ENCODE results near the gene PTGR3.

PTGR3 gene

GRCh38 chr18:75199327-75199726, 9.6 kb downstream of the PTGR3 start (continued):
- TF ChIP-seq ZNF704 (tag by site-specific recombination; IDR thresholded peaks at IDR 0.05) = no peak
- no peak for TF ChIP-seq ZBTB1 (tag by site-specific recombination; IDR thresholded peaks at IDR 0.05)
- TF ChIP-seq ZNF366 (tag by site-specific recombination; conservative IDR thresholded peaks at IDR 0.05) = no peak
- TF ChIP-seq ZNF792 (tag by site-specific recombination; IDR thresholded peaks at IDR 0.05) = no peak

DNA sequence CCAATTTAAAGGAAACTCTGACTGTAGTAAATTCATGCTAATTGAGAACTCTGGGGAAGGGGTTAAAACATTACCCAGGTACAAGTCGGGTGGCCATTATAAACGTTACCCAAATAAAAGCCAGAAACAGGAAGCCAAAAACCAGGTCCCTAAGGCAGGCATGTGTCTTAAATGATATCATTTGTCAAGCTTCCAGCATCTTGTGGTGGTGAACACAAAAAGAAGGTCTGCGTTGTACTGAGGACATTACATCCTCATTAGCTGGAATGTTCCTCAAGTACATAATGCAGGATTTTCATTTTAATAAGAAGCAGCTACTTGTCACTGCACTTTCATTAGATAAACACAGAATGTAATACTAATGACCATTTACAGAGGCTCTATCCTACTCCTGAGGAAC, 10.9 kb downstream of the PTGR3 start:
- no peak overlapping the region for H3K27ac ChIP-seq (ENCODE audit: extremely low read depth, low read depth, low read length)
- ChIA-PET POLR2A (interaction anchor here (1.7 kb wide), 1 partner anchor 12 kb away, joined by 4 read pairs; the partner anchor contains the start of gene TSHZ1), CTCF (no interaction called here)

DNA sequence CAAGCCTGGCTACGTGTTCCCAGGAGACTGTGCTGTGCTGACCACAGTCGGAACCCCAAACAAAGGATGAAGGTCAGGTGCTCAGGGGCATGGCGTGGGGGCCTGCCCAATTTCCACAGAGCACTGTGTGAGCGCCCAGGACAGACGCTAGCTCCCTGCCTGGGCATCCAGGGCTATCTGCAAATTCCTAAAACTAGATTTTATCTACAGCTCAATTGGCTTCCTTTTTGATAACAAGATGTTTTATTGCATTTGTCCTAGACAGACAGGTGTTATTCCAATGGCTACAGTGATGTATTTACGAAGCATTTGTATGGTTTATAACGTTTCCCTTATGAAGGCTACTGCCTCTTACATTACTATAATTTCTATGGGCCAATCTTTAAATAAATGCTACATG, 16.0 kb downstream of the PTGR3 start:
- ChIA-PET CTCF (no interaction called here), POLR2A (no interaction called here)
- Histone ChIP-seq H3K27ac (ENCODE audit: extremely low read depth, low read depth, low read length) (no peak overlapping the region), H3K4me1 (ENCODE audit: control insufficient read depth, insufficient read depth, low read length) (no peaks in the 10 kb centered on the region), H3K36me3 (ENCODE audit: control insufficient read depth in 2 of 2, insufficient read depth in 1 of 2, low read length in 2 of 2) (no peaks in the 10 kb centered on the region), H3K9me3 (ENCODE audit: control insufficient read depth, insufficient read depth, low read depth, low read length) (no peaks in the 10 kb centered on the region), H3K4me3 (ENCODE audit: low read depth, low read length) (no peak overlapping the region)
- no peak for TF ChIP-seq ZNF221 (tag by site-specific recombination; IDR thresholded peaks at IDR 0.05; ENCODE audit: borderline replicate concordance)
- no peak for TF ChIP-seq BCL6B (tag by site-specific recombination; IDR thresholded peaks at IDR 0.05)

More for the DNA sequence above, 10.9 kb downstream of the PTGR3 start:
- TF ChIP-seq GFI1B (tag by site-specific recombination; IDR thresholded peaks at IDR 0.05) (no peak), ZNF701 (tag by site-specific recombination; IDR thresholded peaks at IDR 0.05) (no peak), ZNF785 (tag by site-specific recombination; IDR thresholded peaks at IDR 0.05) (no peak), ZNF670 (tag by site-specific recombination; IDR thresholded peaks at IDR 0.05; ENCODE audit: low read depth) (no peak), AEBP2 (tag by site-specific recombination; IDR thresholded peaks at IDR 0.05; ENCODE audit: borderline replicate concordance) (no peak), ZNF561 (tag by site-specific recombination; IDR thresholded peaks at IDR 0.05; ENCODE audit: borderline replicate concordance) (no peak), ZNF266 (tag by site-specific recombination; IDR thresholded peaks at IDR 0.05; ENCODE audit: low read depth) (no peak), BCL11A (tag by site-specific recombination; IDR thresholded peaks at IDR 0.05; ENCODE audit: low read depth) (no peak), SP2 (tag by site-specific recombination; IDR thresholded peaks at IDR 0.05) (no peak), GLIS1 (tag by site-specific recombination; IDR thresholded peaks at IDR 0.05) (no peak), MZF1 (tag by site-specific recombination; IDR thresholded peaks at IDR 0.05; ENCODE audit: borderline replicate concordance) (no peak), ZFP37 (tag by site-specific recombination; IDR thresholded peaks at IDR 0.05) (no peak)
- TF ChIP-seq, protein P1, sequence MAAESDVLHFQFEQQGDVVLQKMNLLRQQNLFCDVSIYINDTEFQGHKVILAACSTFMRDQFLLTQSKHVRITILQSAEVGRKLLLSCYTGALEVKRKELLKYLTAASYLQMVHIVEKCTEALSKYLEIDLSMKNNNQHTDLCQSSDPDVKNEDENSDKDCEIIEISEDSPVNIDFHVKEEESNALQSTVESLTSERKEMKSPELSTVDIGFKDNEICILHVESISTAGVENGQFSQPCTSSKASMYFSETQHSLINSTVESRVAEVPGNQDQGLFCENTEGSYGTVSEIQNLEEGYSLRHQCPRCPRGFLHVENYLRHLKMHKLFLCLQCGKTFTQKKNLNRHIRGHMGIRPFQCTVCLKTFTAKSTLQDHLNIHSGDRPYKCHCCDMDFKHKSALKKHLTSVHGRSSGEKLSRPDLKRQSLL (tag by site-specific recombination; IDR thresholded peaks at IDR 0.05) = no peak
- TF ChIP-seq, protein P2, sequence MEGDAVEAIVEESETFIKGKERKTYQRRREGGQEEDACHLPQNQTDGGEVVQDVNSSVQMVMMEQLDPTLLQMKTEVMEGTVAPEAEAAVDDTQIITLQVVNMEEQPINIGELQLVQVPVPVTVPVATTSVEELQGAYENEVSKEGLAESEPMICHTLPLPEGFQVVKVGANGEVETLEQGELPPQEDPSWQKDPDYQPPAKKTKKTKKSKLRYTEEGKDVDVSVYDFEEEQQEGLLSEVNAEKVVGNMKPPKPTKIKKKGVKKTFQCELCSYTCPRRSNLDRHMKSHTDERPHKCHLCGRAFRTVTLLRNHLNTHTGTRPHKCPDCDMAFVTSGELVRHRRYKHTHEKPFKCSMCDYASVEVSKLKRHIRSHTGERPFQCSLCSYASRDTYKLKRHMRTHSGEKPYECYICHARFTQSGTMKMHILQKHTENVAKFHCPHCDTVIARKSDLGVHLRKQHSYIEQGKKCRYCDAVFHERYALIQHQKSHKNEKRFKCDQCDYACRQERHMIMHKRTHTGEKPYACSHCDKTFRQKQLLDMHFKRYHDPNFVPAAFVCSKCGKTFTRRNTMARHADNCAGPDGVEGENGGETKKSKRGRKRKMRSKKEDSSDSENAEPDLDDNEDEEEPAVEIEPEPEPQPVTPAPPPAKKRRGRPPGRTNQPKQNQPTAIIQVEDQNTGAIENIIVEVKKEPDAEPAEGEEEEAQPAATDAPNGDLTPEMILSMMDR (tag by site-specific recombination; IDR thresholded peaks at IDR 0.05) = no peak
- TF ChIP-seq, protein P3, sequence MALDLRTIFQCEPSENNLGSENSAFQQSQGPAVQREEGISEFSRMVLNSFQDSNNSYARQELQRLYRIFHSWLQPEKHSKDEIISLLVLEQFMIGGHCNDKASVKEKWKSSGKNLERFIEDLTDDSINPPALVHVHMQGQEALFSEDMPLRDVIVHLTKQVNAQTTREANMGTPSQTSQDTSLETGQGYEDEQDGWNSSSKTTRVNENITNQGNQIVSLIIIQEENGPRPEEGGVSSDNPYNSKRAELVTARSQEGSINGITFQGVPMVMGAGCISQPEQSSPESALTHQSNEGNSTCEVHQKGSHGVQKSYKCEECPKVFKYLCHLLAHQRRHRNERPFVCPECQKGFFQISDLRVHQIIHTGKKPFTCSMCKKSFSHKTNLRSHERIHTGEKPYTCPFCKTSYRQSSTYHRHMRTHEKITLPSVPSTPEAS (tag by site-specific recombination; IDR thresholded peaks at IDR 0.05) = no peak
- Histone ChIP-seq H3K9me3 (ENCODE audit: control insufficient read depth, insufficient read depth, low read depth, low read length) (no peaks in the 10 kb centered on the region), H3K36me3 (ENCODE audit: control insufficient read depth in 2 of 2, insufficient read depth in 1 of 2, low read length in 2 of 2) (peaks cover 3 to 4% of the 10 kb centered on the region in 2 experiments; a peak in 2 of 3 replicates), H3K4me3 (ENCODE audit: low read depth, low read length) (no peak overlapping the region), H3K4me1 (ENCODE audit: control insufficient read depth, insufficient read depth, low read length) (peaks cover 6% of the 10 kb centered on the region)
